Measurements from ENCODE around the gene UGT2A1.

UGT2A1 gene

DNA sequence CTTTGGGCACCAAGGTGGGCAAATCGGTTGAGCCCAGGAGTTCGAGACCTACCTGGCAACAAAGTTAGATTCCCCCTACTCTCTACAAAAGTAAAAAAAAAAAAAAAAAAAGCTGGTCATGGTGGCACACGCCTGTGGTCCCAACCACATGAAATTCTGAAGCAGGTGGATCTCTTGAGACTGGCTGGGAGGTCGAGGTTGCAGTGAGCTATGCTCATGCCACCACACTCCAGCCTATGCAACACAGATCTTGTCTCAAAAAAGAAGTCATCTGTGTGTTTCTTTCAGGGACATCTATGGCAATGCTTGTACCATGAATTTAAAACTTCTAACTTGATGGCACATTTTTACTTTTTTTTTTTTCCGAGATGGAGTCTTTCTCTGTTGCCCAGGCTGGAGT is 68.9 kb downstream of the UGT2A1 start:
- no peak for DNase-seq

DNA sequence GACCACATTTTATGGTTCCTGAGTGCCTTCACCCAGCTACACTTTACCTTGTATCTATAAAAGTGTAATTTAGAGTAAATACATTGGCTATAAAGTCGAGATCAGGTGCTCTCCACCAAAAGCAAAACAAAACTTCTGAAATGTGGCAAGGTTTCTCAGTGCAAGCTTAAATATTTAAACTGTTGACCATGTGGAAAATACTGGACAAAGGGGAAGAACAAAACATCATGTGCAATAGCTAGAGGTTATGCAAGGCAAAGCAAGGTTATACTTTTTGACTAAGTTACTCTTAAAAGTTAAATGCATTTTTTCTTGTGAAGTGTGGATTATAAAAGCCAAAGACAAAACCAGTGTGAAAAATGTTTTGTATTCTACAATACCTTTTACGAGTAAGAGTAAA is 69.5 kb downstream of the UGT2A1 start:
- no peak for DNase-seq

DNA sequence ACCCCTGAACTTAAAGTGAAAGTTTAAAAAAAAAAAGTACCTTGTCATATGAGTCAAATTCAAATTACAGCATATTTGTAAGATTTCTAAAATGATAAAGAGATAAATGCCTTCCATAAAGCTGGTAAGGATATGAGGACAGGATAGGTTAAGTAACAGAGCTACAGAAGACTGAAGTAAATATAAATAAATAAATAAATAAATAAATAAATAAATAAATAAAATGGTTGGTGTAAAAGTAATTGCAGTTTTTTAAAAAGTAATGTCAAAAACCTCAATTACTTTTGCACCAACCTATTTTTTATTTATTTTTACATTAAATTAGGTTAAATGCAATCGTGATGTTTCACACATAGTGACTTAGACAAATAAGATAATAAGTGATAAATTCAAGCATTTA is 75.8 kb downstream of the UGT2A1 start:
- DNase-seq, result no peak

DNA sequence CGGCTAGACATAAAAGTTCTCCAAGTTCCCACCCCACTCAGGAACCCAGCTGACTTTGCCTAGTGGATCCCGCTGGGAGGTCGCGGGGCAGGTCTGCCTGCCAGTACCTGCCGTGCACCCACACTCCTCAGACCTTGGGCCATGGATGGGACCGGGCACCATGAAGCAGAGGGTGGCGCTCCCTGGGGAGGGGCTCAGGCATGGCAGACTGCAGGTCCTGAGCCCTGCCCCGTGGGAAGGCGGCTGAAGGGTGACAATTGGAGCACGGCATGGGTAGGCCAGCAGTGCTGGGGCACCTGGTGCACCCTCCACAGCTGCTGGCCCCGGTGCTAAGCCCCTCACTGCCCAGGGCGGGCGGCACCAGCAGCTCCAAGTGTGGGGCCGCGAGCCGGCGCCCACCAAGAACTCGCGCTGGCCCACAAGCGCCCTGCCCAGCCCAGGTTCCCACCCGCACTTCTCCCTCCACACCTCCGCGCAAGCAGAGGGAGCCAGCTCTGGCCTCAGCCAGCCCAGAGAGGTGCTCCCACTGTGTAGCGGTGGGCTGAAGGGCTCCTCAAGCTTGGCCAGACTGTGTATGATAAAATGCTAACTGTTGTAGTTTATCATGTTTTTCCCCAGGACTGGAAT is 76.7 kb downstream of the UGT2A1 start:
- DNase-seq, result no peak

DNA sequence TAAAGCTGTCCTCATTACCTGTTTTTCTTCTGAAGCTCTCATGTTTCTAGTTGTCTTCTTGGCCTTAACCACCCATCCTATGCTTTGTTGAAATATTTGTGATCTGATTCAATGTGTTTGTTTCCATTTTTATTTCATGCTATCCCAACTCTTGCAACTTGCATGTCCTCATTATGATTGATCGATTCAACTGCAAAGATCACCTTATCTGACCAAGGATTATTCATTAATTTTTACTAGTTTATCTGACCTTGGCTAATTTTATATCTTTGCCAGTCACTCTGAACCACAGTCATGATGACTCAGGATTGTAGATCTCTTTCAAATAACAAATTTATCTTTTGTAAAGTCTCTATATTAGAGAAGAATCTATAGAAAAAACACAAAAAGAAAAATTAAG is 84.3 kb downstream of the UGT2A1 start:
- DNase-seq, result no peak

DNA sequence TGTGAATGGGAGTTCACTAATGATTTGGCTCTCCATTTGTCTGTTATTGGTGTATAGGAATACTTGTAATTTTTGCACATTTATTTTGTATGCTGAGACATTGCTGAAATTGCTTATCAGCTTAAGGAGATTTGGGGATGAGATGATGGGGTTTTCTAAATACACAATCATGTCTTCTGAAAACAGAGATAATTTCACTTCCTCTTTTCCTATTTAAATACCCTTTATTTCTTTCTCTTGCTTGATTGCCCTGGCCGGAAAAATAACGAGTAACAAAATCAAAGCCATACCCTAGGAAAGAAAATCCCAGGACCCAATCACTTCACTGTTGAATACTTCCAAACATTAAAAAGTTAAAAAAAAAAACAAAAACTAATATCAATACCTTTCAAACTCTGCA is 89.6 kb downstream of the UGT2A1 start:
- no peak for DNase-seq

DNA sequence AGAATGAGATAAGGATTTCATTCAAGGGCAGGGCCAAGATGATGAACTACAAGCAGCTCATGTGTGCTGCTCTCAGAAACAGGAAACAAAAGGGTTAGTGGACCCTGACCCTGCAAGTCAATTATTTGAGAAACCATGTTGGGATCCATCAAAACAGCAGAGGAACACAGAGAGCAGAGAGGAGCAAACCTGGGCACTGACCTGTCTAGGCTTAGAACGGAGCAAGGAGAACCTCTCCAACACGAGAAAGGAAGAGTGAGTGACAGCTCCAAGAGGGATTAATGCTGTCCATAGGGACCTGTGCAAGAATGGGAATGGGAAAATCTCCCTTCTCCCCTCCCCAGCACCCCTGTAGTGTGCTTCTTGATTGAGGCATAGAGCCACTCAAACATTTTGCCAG is 103.4 kb downstream of the UGT2A1 start:
- no peak for DNase-seq

DNA sequence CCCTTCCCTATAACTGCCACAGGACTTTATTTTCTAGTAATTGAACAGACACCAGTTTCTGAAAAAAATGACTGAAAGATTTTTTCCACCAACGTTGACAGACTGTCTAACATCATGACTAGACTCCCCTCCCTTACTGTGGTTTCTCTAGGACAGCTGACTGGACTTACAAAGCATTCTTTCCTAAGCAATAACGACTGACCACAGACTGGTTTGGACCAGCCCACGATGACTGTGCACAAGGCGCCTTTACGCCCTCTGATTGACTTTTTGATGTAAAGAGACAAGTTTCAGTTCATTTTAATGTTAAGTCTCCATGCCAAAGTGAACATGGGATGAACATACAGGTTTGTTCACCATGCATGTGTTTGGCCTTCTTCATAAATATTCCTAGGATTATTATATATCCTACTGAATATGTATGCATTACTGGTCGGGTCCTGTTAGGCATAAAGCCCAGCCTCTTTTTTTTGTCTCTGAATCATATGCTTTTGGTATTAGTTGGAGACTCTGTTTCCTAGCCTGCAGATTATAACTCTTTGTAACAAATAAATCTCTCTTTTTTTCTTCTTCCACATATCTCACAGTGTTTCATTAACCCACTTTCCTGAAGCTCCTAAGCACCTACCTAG is 106.8 kb downstream of the UGT2A1 start:
- no peak for DNase-seq

All from COR-L47 (cell line).